ENCODE data around the gene FBXL2. TPM values are rescaled to one million over a fixed set of nuclear protein-coding genes. Genes with fewer than 3 reads are reported as not detected.
"Not testable (repeated sequence)": the region's sequence is repeated elsewhere in the genome, so short reads cannot be mapped to it uniquely, and the experiment has no call there.

Gene FBXL2
- total RNA-seq, 1 experiment from 2014 or later, result 7.3 TPM

DNA sequence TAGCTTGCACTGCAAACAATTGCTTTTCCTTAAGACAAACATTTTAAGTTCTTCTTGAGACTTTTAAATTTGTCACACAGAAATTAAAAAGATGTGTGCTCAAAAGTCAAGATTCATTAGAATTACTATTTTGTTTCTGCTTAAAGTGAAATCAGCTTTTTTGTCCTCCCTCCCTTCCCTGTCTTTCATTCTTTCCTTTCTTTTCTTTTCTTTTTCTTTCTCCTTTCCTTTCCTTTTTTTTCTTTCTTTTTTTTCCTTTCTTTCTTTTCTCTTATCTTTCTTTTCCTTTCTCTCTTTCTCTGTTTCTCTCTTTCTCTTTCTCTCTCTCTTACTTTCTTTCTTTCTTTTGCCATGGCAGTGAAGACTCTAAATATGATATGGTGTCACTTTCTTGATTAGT is 37.8 kb downstream of the FBXL2 start:
- no peak for DNase-seq (ENCODE audit: extremely low read depth, low read depth)

DNA sequence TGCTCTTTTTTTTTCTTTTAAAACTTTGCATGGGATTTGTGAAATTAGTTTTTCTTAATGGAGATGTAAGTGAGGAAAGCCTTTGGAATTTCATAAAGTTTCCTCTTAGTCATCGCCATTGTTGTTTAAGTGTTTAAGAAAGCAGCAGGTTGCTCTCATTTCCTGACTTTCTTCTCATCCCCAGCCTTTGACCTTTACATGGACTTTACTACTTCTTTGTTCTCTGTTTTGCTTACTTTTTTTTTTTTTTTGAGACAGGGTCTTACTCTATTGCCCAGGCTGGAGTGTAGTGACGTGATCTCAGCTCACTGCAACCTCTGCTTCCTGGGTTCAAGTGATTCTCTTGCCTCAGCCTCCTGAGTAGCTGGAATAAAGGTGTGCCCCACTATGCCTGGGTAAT is 38.6 kb downstream of the FBXL2 start:
- no peak for DNase-seq (ENCODE audit: extremely low read depth, low read depth)

DNA sequence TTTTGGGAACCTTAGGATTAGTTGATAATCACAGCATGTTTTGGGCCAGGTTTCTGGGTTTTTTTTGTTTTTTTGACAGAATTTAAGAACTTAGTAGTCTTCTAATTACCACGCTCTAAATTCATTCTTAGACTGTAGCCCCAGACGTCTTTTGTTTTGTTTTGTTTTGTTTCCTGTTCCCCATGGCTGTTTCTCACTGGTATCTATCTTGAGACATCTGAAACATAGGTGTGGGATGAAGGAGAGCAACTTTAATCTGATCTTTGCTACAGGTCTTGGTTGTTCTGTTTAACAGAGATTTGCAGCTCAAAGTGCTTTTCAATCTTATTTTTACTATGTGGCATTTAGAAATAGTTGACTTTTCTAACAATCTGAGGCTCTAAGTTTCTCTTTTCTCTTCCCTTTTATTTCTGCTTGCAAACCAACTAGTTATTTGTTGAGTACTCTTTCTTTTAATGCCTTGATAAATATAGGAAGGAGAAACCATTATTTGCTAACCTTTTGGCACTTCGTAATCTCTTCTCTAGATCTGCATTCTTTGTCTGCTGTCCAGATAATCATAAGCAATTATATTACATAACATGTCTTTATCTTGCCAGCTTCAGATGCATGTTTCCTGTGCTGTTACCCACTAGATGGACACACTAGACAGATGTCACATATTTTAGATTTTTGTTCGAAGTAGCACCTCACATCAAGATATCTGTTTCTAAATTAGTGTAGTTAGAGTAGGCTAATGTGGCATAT is 40.9 kb downstream of the FBXL2 start:
- DNase-seq (ENCODE audit: extremely low read depth, low read depth), result peak; percentile 8

DNA sequence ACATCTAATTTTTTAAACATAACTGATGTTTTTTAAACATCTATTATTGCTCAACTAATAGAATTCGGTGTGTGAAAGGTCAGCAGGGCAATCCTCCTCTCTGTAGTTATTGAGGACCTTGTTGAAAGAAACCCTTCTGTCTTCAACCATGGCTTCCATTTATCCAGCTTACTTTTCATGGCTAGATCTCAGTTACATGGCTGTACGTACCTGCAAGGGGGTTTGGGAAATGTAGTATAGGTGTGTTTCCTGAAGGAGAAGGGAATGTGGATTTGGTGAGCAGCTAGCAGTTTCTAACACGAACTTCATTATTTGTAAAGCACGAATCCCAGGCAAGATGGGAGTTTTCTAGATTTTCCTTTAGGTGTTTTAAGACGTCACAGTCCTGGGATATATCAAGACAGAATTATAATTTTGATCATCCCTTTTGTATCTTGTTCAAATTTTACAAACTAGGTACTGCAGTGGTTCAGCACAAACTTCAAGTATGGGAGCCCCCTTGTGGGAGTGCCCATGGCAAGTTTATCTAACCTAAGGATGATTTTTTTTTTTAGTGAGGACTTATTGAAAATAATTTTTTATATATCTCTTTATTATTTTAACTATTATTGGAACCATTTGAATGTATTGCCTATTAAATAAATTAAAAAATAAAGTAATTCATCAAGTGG is 41.6 kb downstream of the FBXL2 start:
- no peak for DNase-seq (ENCODE audit: extremely low read depth, low read depth)

DNA sequence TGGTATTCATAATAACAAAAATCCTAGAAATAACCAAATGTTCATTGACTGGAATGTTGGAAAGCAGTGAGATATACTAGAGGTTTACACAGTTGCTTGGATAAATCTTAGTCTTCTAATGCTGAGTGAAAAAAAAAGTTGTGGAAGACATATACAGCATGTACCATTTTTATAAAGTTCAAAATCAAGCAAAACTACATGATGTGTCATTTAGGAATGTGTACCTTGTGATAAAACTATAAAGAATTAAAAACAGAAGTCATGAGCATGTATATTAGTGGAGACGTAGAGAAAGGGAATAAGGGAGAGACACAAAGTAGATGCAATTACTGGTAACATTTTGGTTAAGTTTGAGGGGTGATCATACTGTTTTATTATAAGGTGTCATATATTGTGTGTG is 45.2 kb downstream of the FBXL2 start:
- DNase-seq (ENCODE audit: extremely low read depth, low read depth), result no peak

DNA sequence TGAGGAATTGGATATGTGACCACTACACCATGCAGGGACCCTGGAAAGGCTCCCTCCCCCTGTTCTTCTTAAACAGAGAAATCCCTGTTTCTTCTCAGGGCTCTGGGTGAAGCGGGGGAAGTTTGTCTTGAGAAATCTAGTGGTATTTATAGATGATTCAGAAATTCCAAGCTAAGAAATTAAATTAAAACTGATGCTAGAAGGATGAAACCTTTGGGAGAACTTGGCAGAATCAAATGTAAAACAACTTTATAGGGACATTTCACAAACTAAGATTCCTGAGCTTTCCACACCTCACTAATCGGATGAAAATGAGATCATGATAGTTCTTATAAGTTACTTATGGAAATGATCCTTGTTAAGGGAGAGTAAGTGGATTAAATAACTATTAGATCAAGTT is 54.2 kb downstream of the FBXL2 start:
- DNase-seq (ENCODE audit: extremely low read depth, low read depth), result no peak

DNA sequence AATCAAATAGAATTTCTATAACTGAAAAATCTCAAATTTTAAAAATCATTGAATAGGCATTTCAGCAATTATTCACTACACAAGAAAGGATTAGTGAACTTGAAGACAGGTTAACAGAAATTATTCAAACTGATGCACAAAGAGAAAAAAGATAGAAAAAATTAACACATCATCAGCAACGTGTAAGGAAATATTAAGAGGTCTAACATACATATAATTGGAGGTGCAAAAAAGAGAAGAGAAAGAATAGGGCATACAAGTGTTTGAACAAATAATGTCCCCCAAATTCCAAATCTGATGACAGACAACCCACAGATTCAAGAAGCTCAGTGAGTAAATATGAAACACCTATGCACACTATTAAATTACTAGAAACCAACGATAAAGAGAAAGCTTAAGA is 57.1 kb downstream of the FBXL2 start:
- DNase-seq (ENCODE audit: extremely low read depth, low read depth), result no peak

DNA sequence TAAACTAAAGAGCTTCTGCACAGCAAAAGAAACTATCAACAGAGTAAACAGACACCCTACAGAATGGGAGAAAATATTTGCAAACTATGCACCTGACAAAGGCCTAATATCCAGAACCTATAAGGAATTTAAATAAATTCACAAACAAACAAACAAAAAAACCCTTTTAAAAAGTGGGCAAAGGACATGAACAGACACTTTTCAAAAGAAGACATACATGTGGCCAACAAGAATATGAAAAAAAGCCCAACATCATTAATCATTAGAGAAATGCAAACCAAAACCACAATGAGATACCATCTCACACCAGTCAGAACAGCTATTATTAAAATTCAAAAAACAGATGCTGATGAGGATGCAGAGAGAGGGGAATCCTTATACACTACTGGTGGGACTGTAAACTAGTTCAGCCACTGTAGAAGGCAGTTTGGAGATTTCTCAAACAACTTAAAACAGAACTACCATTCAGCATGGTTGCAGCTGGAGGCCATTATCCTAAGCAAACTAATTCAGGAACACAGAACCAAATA is 61.8 kb downstream of the FBXL2 start:
- DNase-seq (ENCODE audit: extremely low read depth, low read depth), result not testable (repeated sequence)

DNA sequence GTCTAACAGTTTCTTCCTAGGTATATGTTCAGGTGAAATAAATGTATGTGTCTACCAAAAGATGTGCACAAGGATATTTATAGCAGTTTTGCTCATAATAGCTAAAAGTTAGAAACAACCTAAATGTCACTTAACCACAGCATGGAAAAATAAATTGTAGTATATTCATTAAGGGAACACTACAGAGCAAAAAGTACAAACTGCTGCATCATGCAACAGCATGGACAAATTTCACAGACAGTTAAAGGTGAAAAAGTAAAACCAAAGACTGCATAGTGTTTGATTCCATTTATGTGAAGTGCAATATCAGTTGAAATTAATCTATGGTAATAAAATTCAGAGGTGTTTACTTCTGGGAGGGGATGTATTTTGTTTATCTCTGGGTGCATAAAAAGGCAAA is 62.5 kb downstream of the FBXL2 start:
- no peak for DNase-seq (ENCODE audit: extremely low read depth, low read depth)

DNA sequence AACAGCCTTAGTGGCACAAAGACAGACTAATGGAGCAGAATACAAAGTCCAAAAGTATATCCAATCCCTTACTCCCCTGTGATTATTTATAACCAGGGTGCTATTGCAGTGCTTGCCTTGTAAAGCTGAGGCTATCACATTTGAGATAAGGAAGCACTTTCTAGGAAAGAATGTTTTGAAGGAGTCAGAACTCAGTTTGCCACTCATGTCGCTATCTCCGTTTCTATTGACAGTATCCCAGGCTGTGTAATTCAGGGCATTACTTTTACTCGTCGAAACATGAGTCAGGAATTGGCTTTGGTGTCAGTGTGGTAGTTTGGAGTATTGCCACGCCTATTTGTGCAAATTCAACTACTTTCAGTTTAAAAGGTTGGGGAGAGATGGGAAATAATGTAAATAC is 78.4 kb downstream of the FBXL2 start:
- peak; percentile 5 for DNase-seq (ENCODE audit: extremely low read depth, low read depth)

DNA sequence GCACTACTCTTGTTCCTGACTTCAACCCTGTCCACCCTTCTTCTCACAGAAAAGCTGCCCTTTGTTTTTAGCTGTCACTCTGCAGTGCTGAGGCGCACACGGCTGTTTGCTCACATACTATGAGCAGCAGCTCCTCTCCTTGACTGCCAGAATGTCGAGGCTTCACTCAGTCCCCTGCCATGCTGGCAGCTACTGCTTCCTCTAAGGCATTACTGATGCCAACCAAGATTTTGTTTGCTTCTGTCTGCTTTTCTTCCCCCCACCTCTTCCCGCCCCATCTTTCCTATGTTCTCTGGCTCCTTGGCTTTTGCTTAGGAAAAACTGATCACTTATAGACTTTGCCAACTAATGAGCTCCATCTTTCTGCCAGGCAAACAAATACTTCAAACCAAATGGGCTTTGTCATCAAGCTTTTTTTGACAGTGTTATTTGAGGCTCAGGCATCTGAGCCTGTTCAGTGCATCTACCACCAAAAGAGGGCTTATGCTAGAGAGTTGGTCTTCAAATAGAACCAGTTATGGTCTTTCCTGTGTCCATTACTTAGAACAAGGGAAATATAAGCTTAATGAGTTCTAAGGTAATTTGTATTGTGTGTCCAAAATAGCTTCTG is 81.0 kb downstream of the FBXL2 start:
- no peak for DNase-seq (ENCODE audit: extremely low read depth, low read depth)

DNA sequence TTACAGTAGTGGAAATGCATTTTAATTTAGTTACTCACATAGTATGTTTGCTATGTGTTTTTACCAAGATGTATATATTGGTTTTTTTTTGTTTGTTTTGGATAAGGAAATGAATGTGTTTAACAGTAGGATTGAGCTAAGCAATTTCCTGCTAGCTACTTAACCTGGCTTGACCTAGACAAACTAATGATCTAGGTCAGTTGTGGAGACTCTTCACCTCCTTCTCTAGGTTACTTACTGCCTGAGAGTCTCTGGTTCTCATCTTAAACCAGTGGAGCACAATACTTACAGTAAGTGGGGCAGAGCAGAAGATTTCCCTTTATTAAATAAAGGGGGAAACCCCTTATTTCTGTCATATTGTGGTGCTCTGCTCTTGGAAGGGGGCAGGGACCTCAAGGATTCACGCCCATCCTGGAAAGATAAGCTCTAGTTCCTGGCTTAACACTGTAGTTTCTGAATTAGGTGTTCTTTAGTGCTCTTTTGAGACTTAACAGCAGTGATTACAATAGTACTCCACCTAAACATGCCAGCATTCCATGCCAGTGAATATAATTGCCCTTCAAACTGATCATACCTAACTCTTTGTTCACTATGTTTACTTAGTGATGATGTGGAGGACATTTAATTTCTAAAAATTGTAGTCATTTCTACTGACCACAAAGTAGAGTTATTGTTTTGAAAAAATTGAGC is 83.0 kb downstream of the FBXL2 start:
- no peak for DNase-seq (ENCODE audit: extremely low read depth, low read depth)

DNA sequence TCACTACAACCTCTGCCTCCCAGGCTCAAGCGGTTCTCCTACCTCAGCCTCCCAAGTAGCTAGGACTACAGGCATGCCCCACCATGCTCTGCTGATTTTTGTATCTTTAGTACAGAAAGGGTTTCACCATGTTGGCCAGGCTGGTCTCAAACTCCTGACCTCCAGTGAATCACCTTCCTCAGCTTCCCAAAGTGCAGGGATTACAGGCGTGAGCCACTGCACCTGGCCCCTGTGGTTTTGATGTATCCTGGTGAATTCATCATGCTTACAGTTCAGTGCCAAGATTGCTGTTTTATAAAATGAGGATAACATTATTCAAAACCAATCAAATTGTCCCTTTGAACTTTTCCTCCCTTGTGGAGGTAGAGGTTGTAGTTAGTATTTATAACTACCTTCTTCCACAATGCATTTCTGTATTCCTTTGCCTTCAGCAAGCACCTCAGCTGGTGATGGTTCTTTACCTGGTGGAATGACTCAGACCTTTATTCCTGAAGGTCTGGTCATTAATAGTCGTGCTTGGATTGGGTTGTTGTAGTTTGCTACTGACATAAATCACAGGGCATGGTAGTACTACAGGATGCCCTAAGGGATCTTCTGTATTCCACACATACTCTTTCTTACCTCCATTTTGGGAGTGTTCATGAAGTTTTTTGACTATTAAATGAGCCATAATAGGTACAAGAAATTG is 86.0 kb downstream of the FBXL2 start:
- DNase-seq (ENCODE audit: extremely low read depth, low read depth), result no peak

DNA sequence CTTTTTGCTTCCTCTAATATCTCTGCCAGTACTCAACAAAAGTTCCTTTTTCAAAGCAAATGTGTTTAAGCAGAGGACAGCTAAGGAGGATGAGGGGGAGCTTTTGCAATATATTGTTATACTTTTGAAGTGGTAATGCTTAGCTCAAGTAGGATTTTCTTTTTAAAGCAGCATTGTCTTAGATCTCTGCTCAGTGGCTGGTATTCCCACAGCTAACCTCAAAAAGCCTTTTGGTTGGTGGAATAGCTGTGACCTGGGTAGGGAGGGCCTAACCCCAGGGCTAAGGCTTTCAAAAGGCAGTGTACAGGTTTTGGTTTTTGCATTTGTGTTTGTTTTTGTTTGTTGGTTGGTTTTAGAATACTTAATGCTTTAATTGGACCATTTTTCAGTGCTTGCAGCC is 86.8 kb downstream of the FBXL2 start:
- DNase-seq (ENCODE audit: extremely low read depth, low read depth), result no peak

DNA sequence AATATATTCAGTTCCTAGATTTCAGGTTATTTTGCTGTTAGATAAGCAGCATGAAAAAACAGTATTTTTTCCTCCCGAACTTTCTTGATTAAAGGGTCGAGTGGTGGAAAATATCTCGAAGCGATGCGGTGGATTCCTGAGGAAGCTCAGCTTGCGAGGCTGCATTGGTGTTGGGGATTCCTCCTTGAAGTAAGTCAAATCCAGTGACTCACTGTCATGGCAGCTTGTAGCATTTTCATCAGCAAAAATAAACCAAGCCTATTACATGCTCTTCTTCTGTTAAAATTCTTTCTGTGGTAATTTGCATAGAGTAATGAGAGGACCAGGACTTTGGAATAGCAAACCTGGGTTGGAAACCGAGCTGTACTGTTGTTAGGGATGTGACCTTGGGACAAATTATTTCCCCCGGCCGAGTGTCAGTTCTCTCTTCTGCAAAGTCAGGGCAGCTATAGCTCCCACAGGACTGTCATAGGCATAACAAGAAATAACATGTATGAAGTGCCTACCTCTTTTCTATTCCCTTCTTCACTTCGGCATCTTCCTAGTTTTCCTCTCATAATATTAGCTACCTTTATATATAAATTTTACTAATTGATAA is 87.4 kb downstream of the FBXL2 start:
- DNase-seq (ENCODE audit: extremely low read depth, low read depth), result no peak

DNA sequence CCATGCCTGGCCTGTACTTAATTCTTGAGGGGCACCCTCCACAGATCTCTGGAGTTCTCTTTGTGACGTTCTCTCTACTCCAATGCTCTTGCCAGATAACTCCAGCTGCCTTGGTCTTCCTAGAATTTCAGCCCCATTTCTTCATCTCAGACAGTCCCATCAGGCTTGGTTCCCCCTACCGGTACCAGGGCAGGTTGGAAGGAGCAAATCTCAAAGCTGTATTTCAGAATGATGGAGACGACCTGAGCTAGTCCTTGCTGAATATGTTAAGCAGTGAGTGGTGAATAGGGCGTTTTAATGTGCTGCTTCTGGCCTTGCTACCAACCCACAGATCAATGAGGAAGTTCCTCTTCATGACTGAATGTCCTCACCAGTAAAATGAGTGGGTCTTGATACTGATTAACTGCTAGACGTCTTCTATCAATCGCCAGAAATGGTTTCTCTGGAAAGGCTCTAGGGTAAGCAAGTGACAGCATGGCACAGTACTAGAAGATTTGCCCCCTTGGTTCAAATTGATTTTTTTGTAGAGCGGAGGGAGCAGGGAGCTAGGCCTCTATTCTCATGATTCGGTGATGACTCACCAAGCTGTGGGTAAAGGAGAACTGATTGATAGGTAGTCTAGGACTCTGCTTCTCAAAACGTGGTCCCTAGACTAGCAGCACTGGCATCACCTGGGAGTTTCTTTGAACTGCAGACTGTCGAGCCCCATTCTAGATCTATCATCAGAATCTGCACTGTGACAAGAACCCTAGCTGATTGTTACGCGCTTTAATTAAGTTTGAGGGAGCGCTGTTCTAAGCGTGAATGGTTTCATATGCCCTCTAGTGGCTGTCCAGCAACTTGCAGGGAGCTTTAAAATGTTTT is 95.2 kb downstream of the FBXL2 start:
- DNase-seq (ENCODE audit: extremely low read depth, low read depth), result peak; percentile 42

DNA sequence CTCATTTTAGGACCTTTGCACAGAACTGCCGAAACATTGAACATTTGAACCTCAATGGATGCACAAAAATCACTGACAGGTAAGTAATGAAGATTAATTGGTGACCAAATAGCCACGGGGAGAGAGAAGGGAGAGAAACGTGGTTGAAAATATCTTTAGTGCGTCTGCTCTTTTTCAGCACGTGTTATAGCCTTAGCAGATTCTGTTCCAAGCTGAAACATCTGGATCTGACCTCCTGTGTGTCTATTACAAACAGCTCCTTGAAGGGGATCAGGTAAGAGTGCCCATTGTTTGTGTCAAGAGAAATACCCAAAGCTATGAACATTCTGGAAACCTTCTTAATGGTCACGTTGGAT is 95.8 kb downstream of the FBXL2 start:
- no peak for DNase-seq (ENCODE audit: extremely low read depth, low read depth)

DNA sequence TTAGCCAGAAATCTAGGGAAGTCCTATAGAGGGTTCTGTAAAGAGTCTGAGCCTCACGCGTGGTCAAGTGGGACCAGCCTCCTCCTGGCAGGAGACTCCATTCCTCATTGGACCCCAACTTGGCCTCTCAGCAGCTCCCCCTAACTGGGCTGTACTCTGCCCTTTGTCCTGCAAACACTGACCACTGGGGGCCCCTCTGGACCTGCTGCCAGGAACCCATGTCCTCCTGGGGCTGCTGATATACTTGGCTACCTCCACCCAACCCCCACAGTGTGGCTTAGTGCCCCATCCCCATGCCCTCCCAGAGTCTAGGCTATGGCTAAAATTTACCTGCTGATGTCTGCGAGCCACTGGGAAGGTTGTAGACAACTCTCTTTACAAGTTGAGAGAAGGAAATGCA is 100.2 kb downstream of the FBXL2 start:
- no peak for DNase-seq (ENCODE audit: extremely low read depth, low read depth)

DNA sequence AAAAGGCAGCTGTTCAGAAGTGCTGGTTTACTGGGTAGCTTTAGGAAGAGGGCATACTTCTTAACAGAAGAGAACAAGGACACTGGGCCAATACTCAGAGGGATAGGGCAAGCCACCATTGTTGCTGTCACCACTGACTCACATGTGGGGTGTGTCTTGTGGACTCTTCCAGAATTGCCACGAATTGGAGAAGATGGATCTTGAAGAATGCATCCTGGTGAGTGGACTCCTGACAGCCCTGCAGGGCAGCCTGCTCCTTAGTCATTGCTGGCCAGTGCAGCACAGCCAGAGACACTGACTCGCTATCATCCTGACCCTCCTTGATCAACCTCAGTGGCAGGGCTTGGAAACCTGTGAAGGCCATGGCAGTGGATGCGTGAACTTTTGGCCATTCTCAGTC is 100.7 kb downstream of the FBXL2 start:
- DNase-seq (ENCODE audit: extremely low read depth, low read depth), result no peak
